CD4-positive, alpha-beta T cell treated with Interleukin-6 at 100 ng/mL for 8 hours (primary cell): ENCODE results near the gene PAX3.

Experiments
- DNase-seq: peaks from one replicate; pipeline ENCODE4 v3.0.0-alpha.2; 2020; ENCODE audit warnings: mixed read lengths, low spot score

Gene PAX3

GRCh38 chr2:222298311-222299150 is at the start of gene PAX3:
PAX3 (minus strand) TSS chr2:222298998; CDS start chr2:222298615, 383 bp downstream.
- no peak for DNase-seq

- DNase-seq, result no peak
Observed at GRCh38 chr2:222341331-222341730, 42.5 kb upstream of the PAX3 start.

- DNase-seq, result no peak
Observed at GRCh38 chr2:222338374-222338773, 39.6 kb upstream of the PAX3 start.

- DNase-seq, result no peak
Observed at GRCh38 chr2:222336931-222337330, 38.1 kb upstream of the PAX3 start.

GRCh38 chr2:222336442-222336841 is 37.6 kb upstream of the PAX3 start:
- no peak for DNase-seq

GRCh38 chr2:222334914-222335313 is 36.1 kb upstream of the PAX3 start:
- DNase-seq, result no peak

GRCh38 chr2:222333397-222333796 is 34.6 kb upstream of the PAX3 start:
- no peak for DNase-seq

GRCh38 chr2:222332116-222332515 is 33.3 kb upstream of the PAX3 start:
- DNase-seq, result no peak

- no peak for DNase-seq
Observed at GRCh38 chr2:222330910-222331309, 32.1 kb upstream of the PAX3 start.

- DNase-seq, result no peak
Observed at GRCh38 chr2:222322236-222322635, 23.4 kb upstream of the PAX3 start.

- no peak for DNase-seq
Observed at GRCh38 chr2:222320436-222321395, 21.9 kb upstream of the PAX3 start.

GRCh38 chr2:222319586-222320435 is 21.0 kb upstream of the PAX3 start:
- DNase-seq, result no peak

- no peak for DNase-seq
Observed at GRCh38 chr2:222318712-222319585, 20.2 kb upstream of the PAX3 start.

GRCh38 chr2:222318026-222318711 is 19.4 kb upstream of the PAX3 start:
- peak; percentile 18 for DNase-seq

GRCh38 chr2:222315443-222316121 is 16.8 kb upstream of the PAX3 start:
- DNase-seq, result no peak

- no peak for DNase-seq
Observed at GRCh38 chr2:222313816-222314215, 15.0 kb upstream of the PAX3 start.

GRCh38 chr2:222311978-222312738 is 13.4 kb upstream of the PAX3 start:
- no peak for DNase-seq

- no peak for DNase-seq
Observed at GRCh38 chr2:222311319-222311977, 12.7 kb upstream of the PAX3 start.
